Activated T-helper 17 cell treated with anti-CD3 and anti-CD28 coated beads, Interleukin-2, amount 50 U/mL, for 72 hours (primary cell): Measurements from ENCODE around the gene USP12. TPM values are rescaled to one million over a fixed set of nuclear protein-coding genes. Genes with fewer than 3 reads are reported as not detected.

Experiments
- ATAC-seq: fragments of 150-1000 bp; cut with Tn5 transposase; replicated peaks from 2 replicates; pipeline ENCODE4 v1.10.0; 2021; ENCODE audit warnings: mild to moderate bottlenecking, moderate library complexity
- H3K27ac Mint-ChIP-seq: one replicate; pipeline ENCODE4 v1.8.0; 2022; ENCODE audit warnings: mixed read lengths
- H3K27me3 Mint-ChIP-seq: one replicate; pipeline ENCODE4 v1.8.0; 2022; ENCODE audit warnings: mixed read lengths
- H3K36me3 Mint-ChIP-seq: one replicate; pipeline ENCODE4 v1.8.0; 2022; ENCODE audit warnings: low read depth, mild to moderate bottlenecking, mixed read lengths
- H3K4me1 Mint-ChIP-seq: one replicate; pipeline ENCODE4 v1.8.0; 2022; ENCODE audit warnings: mixed read lengths
- H3K4me3 Mint-ChIP-seq: one replicate; pipeline ENCODE4 v1.8.0; 2022; ENCODE audit warnings: mild to moderate bottlenecking, mixed read lengths
- H3K9me3 Mint-ChIP-seq: one replicate; pipeline ENCODE4 v1.8.0; 2022; ENCODE audit warnings: mixed read lengths
- total RNA-seq, 2 donors: library from RNA; stranded (reverse); gene quantifications; one replicate each; pipeline ENCODE4 v1.2.3, GENCODE V29; 2022

USP12 gene
- total RNA-seq, 2 donors from 2014 or later, result 65.6 to 77.2 TPM

DNA sequence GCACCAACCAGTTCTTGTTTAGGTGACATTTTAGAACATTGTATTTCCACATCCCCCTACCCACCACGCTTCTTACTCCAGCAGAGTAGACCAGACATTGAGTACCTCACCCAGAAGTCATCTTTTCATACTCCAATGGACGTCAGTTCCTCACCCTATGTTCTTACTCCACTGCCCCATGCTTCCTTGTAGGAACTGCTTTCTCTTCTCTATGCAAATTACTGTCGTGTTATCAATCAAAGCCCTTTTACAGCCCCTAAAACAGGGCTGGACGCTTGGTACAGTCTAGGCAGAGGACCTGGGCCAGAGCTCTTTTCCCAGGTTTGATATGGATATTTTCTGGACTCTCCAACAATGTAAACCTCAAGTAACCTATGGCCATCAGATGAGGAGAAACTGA lies 58.2 kb downstream of the USP12 start:
- Mint-ChIP-seq H3K9me3 (no peaks in the 10 kb centered on the region), H3K27ac (peak overlapping the region; percentile 3), H3K4me3 (no peak overlapping the region), H3K4me1 (peaks cover 20% of the 10 kb centered on the region), H3K27me3 (no peaks in the 10 kb centered on the region), H3K36me3 (peaks cover 72% of the 10 kb centered on the region)
- ATAC-seq, result no peak

DNA sequence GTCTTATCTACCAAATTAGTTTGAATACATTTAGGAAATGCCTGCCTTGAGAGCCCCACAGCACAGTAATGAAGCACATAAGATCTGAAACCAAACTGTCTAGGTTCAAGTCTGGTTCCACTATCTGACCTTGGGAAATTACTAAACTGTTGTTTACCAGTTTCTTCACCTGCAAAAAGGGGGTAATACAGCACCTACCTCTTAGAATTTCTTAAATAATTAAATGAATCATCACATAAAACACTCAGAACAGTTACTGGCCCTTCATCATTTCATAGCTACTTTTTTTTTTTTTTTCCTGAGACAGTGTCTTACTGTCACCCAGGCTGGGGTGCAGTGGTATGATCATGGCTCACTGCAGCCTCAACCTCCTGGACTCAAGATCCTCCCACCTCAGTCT lies 59.6 kb downstream of the USP12 start:
- H3K27me3 Mint-ChIP-seq, result no peaks in the 10 kb centered on the region
- H3K4me1 Mint-ChIP-seq, result peaks cover 6% of the 10 kb centered on the region
- H3K9me3 Mint-ChIP-seq, result no peaks in the 10 kb centered on the region
- H3K4me3 Mint-ChIP-seq, result no peak overlapping the region
- peaks cover 68% of the 10 kb centered on the region for H3K36me3 Mint-ChIP-seq
- H3K27ac Mint-ChIP-seq, result no peak overlapping the region
- peak; percentile 55 for ATAC-seq

DNA sequence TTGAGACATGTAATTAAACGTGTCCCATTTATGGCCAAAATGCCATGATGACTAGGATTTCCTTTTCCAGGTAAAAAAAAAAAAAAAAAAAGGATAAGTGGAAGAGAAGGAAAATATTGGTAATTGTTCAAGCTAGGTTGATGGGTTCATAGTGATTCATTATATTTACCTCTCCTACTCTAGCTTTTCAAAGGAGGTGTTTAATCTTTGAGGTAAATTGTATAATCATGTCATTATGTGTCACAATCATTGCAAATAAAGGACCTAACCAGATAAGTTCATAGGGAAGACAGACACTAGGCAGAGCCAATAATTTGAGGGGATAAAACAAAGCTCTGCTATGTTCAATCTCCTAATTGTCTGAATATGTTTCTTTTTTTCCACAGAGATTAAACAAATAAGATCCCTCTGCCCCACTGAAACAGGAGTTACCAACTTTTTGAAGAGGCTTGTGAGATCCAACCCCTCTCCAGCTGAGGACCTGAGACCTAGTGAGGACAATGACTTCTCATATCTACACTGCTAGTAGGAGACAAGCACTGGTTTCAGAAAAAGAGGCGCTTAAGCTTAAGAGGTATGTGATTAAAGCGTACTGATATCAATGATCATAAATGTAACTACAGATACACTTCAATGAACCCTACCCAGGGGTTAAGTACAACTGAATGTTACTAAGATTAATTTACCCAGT lies 61.4 kb downstream of the USP12 start:
- peak; percentile 38 for ATAC-seq
- Mint-ChIP-seq H3K27ac (peak overlapping the region; percentile 36), H3K27me3 (no peaks in the 10 kb centered on the region), H3K36me3 (peaks cover 67% of the 10 kb centered on the region), H3K4me3 (no peak overlapping the region), H3K4me1 (peaks cover 17% of the 10 kb centered on the region), H3K9me3 (no peaks in the 10 kb centered on the region)

DNA sequence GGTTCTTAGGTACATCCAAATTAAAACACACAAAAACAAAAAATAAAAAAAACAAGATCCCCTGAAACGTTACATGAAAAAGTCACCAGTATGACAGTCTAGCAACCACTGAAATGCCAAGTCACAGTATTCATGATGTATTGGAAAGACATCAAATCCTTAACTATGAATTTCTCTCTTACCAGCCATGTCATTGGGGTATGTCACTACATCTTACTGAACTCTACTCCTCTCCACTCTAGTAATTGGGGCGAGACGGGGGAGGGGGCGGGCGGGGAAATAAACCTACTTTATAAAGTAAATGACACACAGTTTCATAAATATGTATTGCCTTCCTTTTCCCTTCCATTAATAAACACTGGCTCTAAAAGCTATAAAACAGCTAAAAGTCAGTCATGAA lies 65.5 kb downstream of the USP12 start:
- H3K4me1 Mint-ChIP-seq, result peaks cover 22% of the 10 kb centered on the region
- no peak overlapping the region for H3K4me3 Mint-ChIP-seq
- ATAC-seq, result peak; percentile 70
- H3K36me3 Mint-ChIP-seq, result peaks cover 75% of the 10 kb centered on the region
- H3K27ac Mint-ChIP-seq, result peak overlapping the region; percentile 52
- no peaks in the 10 kb centered on the region for H3K27me3 Mint-ChIP-seq
- H3K9me3 Mint-ChIP-seq, result no peaks in the 10 kb centered on the region

DNA sequence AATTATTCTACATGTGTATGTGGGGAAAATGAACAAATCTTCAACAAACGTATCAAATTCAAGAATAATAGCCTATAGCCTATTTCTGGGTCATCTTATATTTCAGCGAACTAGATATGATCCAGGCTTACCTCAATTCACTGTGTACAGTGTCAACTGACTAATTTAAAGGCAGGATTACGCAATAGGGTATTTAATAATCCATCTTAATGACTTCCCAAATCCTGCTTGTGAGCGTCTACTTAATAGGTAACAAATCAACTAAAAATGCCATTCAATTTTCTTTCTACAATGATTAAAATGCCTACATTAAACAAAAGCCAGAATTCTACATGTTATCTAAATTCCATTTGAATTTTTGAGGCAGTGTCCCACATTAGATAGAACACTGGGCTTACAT lies 67.0 kb downstream of the USP12 start:
- no peak for ATAC-seq
- Mint-ChIP-seq H3K27ac (no peak overlapping the region), H3K9me3 (no peaks in the 10 kb centered on the region), H3K4me1 (peaks cover 31% of the 10 kb centered on the region), H3K36me3 (peaks cover 88% of the 10 kb centered on the region), H3K4me3 (no peak overlapping the region), H3K27me3 (no peaks in the 10 kb centered on the region)

DNA sequence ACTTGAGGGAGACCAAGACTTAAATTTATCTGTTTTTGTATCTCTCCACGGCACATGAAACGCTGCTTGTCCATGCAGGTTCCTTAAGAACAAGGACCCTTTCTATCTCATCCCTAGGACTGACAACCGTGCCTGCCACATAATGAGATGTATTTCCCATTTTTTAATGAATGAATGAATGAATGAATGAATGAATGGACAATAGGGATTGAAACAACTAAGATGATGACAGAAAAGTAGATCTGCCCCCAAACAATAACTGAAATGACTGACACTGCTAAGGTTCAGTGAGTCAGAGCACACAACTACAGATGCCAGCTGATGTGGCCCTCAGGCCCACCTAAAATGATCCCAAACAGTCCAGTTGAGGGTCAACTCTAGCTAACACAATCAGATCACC lies 69.8 kb downstream of the USP12 start:
- Mint-ChIP-seq H3K27me3 (no peaks in the 10 kb centered on the region), H3K9me3 (no peaks in the 10 kb centered on the region), H3K4me3 (no peak overlapping the region), H3K4me1 (peaks cover 38% of the 10 kb centered on the region), H3K27ac (peak overlapping the region; percentile 47), H3K36me3 (peaks cover 94% of the 10 kb centered on the region)
- no peak for ATAC-seq

DNA sequence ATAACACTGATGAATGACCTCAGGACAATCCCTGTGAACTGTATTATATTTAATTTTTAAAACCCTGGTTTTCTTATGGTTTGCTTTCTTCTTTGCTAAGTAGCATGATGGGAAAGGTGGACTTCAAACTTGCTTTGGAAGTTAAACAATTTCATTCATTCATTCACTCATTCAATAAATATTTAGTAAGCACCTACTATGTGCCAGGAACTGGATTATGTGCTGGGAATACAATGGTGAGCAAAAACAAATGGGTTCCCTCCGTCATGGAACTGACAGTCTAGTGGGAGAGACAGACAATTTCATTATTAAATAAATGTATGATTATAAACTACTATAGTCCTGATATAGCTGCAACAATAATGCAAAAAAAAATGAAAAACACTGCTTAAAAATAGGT lies 70.3 kb downstream of the USP12 start:
- no peak overlapping the region for H3K4me3 Mint-ChIP-seq
- H3K27me3 Mint-ChIP-seq, result no peaks in the 10 kb centered on the region
- peaks cover 35% of the 10 kb centered on the region for H3K4me1 Mint-ChIP-seq
- no peaks in the 10 kb centered on the region for H3K9me3 Mint-ChIP-seq
- H3K27ac Mint-ChIP-seq, result no peak overlapping the region
- ATAC-seq, result no peak
- peaks cover 92% of the 10 kb centered on the region for H3K36me3 Mint-ChIP-seq

DNA sequence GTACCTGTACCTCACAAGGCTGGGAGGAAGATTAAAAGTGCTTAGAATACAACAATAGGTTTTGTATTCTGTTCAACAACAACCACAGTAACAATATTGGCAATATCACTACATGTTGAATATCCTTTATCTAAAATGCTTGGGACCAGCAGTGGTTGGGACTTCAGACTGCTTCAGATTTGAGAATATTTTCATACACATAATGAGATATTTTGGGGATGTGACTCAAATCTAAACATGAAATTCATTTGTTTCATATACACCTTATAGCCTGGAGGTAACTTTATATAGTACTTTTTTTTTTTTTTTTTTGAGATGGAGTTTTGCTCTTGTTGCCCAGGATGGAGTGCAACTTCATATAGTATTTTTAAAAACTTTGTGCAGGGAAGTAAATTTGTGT lies 73.9 kb downstream of the USP12 start:
- Mint-ChIP-seq H3K4me1 (peaks cover 25% of the 10 kb centered on the region), H3K4me3 (no peak overlapping the region), H3K36me3 (peaks cover 90% of the 10 kb centered on the region), H3K27ac (peak overlapping the region; percentile 5), H3K9me3 (no peaks in the 10 kb centered on the region), H3K27me3 (no peaks in the 10 kb centered on the region)
- ATAC-seq, result peak; percentile 57

DNA sequence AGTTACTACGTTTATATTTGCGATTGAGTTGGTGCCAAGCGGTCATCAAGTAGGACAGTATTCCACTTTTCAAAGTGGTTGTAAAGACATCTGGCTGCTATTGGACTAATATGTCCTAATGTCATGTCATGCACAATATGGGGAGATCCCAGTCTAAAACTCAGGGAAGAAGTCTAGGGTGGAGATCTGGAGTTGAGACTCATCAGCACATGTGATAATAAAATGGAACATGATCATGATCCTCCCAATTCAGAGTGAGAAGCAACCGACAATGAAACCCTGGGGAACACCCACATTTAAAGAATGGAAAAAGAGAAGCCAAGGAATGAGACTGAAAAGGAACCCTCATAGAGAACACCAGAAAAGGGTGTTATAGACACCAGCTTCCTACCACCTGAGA lies 80.2 kb downstream of the USP12 start:
- peaks cover 25% of the 10 kb centered on the region for H3K4me1 Mint-ChIP-seq
- H3K27ac Mint-ChIP-seq, result peak overlapping the region; percentile 26
- no peak overlapping the region for H3K4me3 Mint-ChIP-seq
- ATAC-seq, result no peak
- H3K27me3 Mint-ChIP-seq, result no peaks in the 10 kb centered on the region
- peaks cover 97% of the 10 kb centered on the region for H3K36me3 Mint-ChIP-seq
- H3K9me3 Mint-ChIP-seq, result no peaks in the 10 kb centered on the region

DNA sequence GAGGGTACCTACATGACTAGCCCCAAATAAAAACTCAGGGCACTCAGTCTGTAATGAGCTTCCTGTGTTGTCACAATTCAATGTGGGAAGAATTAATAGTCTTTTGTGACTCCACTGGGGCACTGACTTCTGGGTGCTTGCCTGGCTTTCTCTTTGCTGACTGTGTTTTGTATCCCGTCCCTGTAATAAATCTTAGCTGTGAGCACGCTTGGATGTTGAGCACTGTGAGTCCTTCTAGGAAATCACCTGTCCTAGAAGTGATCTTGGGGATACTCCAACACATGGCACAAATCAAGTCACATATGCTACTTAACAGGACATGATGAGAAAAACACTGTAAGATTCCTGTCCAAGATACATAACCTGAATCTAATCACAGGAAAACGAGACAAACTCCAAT lies 83.0 kb downstream of the USP12 start:
- H3K27me3 Mint-ChIP-seq, result no peaks in the 10 kb centered on the region
- ATAC-seq, result no peak
- H3K27ac Mint-ChIP-seq, result peak overlapping the region; percentile 69
- peaks cover 89% of the 10 kb centered on the region for H3K36me3 Mint-ChIP-seq
- no peaks in the 10 kb centered on the region for H3K9me3 Mint-ChIP-seq
- no peak overlapping the region for H3K4me3 Mint-ChIP-seq
- H3K4me1 Mint-ChIP-seq, result peaks cover 25% of the 10 kb centered on the region

DNA sequence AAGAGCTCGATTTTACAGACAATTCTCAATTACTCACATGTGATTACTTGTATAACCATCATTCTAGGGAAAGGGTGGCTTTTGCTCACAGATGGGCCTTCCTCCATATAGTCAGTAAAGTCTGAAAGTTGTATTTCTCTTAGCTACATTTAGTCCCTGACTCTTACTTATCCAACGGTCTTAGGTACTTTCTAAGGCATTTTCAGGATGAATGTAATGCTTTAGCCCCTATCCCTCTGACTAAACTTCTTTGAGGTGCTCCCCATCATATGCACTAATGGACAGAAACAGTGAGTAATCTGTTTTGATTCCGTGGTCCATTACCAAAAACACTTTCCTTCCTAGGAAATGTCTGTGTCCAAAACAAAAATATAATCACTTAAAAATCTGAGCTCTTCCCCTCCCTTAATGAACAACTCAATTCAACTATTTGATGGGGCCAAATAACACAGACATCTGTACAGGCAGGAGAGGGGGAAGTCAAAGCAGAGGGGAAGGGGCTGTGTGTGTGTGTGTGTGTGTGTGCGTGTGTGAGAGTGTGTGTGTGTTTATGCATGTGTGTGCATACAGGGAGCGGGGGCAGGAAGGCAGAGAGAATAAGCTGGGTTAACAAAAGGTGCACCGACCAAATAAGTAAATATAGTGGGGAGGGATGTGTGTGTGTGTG lies 84.9 kb downstream of the USP12 start:
- no peaks in the 10 kb centered on the region for H3K9me3 Mint-ChIP-seq

DNA sequence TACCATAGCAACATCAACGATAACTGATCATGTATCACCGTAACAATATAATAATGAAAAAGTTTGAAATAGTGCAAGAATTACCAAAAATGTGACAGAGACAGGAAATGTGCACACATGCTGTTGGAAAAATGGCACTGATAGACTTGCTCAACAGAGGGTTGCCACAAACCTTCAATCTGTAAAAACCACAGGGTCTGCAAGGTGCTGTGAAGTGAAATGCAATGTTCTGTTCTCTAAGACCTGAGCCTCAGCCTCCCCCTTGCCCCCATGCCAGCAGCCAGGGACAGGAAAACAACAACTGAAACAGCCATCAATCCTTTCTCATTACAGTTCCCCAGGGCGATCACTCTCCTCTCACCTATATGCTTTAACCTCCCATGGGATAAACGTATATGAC lies 88.4 kb downstream of the USP12 start:
- Mint-ChIP-seq H3K27ac (no peak overlapping the region), H3K27me3 (no peaks in the 10 kb centered on the region), H3K9me3 (no peaks in the 10 kb centered on the region), H3K4me3 (no peak overlapping the region), H3K36me3 (peaks cover 85% of the 10 kb centered on the region), H3K4me1 (peaks cover 26% of the 10 kb centered on the region)
- no peak for ATAC-seq

More for the DNA sequence above, 84.9 kb downstream of the USP12 start:
- Mint-ChIP-seq H3K36me3 (peaks cover 91% of the 10 kb centered on the region), H3K4me3 (no peak overlapping the region), H3K27me3 (no peaks in the 10 kb centered on the region), H3K4me1 (peaks cover 18% of the 10 kb centered on the region), H3K27ac (peak overlapping the region; percentile 70)
- peak; percentile 89 for ATAC-seq

DNA sequence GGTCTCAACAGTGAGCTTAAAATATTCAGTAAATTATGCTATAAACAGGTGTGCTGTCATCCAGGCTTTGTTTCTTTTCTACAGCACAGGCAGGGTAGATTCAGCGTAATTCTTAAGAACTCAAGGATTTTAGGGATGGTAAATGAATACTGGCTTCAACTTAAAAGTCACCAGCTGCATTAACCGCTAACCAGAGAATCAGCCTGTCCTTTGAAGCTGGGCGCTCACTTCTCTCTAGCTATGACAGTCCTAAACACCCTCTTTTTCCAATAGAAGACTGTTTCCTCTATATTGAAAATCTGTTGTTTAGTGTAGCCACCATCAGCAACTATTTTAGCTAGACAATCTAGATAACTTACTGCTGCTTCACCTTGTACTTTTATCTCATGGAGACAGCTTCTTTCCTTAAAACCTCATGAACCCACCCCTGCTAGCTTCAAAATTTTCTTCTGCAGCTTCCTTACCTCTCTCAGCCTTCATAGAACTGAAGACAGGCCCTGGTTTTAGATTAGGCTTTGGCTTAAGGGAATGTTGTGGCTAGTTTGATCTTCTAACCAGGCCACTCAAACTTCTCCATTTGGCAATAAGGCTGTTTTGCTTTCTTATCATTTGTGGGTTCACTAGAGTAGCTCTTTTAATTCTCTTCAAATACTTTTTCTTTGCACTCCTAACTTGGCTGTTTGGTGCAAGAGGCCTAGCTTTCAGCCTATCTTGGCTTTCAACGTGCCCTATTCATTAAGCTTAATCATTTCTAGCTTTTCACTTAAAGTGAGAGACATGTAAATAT lies 89.5 kb downstream of the USP12 start:
- ATAC-seq, result no peak

DNA sequence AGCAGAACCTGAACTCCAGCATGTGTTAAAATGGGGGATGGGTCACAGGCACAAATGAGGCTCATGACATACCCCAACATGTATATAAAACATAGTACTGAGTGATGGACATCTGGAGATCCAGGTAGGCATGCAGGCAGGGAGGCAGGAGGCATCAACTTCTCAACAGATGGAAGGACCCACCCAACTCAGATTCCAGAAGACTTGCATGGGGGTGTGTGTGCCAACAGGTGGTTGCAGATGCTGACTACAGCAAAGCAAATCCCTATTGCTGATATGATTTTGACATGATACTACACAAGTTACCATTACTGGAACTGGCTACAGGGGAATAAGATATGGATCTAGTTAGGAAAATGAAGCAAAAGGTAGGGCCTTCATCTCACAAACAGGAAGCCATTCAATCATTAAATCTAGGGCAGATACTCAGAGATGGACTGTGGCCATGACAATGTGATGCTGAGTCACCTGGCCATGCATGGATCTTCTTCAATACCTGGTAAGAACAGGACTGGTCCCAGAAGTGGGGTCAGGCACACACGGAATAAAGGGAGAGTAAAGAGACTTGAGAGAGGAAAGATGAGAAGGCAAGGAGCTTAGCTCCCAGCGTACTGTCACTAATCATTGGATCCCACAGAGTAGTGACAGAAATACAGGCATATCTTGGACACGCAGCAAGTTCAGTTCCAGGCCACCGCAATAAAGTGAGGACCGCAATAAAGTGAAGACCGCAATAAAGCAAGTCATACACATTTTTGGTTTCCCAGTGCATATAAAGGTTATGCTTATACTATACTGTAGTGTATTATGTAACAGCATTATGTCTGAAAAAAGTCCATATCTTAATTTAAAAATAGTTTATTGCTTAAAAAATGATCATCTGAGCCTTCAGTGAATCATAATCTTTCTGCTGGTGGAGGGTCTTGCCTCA lies 91.3 kb downstream of the USP12 start:
- peaks cover 14% of the 10 kb centered on the region for H3K4me1 Mint-ChIP-seq
- no peaks in the 10 kb centered on the region for H3K27me3 Mint-ChIP-seq
- ATAC-seq, result no peak
- peaks cover 84% of the 10 kb centered on the region for H3K36me3 Mint-ChIP-seq
- no peak overlapping the region for H3K27ac Mint-ChIP-seq
- H3K4me3 Mint-ChIP-seq, result no peak overlapping the region
- no peaks in the 10 kb centered on the region for H3K9me3 Mint-ChIP-seq

More for the DNA sequence above, 89.5 kb downstream of the USP12 start:
- Mint-ChIP-seq H3K9me3 (no peaks in the 10 kb centered on the region), H3K4me1 (peaks cover 19% of the 10 kb centered on the region), H3K27ac (peak overlapping the region; percentile 48), H3K27me3 (no peaks in the 10 kb centered on the region), H3K4me3 (no peak overlapping the region), H3K36me3 (peaks cover 81% of the 10 kb centered on the region)
